ENCODE results near the gene STK33.

The STK33 gene

GRCh38 chr11:8389029-8389996, 204.7 kb downstream of the STK33 start:
- Histone ChIP-seq H3K27me3 (ENCODE audit: insufficient read depth, low read depth, severe bottlenecking) (no peaks in the 10 kb centered on the region), H3K4me3 (ENCODE audit: low read depth, low read length) (no peak overlapping the region), H3K36me3 (no peaks in the 10 kb centered on the region), H3K27ac (no peak overlapping the region), H3K9me3 (ENCODE audit: severe bottlenecking) (no peaks in the 10 kb centered on the region)
- DNase-seq = no peak
- TF ChIP-seq, protein P1, sequence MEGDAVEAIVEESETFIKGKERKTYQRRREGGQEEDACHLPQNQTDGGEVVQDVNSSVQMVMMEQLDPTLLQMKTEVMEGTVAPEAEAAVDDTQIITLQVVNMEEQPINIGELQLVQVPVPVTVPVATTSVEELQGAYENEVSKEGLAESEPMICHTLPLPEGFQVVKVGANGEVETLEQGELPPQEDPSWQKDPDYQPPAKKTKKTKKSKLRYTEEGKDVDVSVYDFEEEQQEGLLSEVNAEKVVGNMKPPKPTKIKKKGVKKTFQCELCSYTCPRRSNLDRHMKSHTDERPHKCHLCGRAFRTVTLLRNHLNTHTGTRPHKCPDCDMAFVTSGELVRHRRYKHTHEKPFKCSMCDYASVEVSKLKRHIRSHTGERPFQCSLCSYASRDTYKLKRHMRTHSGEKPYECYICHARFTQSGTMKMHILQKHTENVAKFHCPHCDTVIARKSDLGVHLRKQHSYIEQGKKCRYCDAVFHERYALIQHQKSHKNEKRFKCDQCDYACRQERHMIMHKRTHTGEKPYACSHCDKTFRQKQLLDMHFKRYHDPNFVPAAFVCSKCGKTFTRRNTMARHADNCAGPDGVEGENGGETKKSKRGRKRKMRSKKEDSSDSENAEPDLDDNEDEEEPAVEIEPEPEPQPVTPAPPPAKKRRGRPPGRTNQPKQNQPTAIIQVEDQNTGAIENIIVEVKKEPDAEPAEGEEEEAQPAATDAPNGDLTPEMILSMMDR (IDR thresholded peaks at IDR 0.05; ENCODE audit: low read depth, low read length) = no peak

DNA sequence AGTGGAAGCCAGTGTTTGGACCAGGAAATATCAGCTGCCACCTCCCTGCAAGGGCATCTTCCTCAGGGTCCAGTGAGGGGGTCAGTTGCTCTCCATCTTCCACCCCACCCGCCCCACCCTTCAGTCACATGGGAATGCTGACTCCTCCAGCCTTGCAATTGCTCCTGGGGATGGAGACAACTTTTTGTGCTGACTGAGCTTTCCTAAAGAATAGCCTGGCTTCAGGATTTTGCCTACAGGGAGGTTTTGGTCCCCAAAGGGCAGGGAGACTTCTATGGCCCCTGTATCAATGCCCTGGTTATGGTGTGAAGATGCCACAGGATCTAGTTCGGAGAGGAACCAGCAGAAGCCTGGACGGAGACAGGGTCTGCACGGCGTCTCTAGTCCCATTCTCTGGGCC, 206.3 kb downstream of the STK33 start:
- no peaks in the 10 kb centered on the region for H3K27me3 ChIP-seq (ENCODE audit: insufficient read depth, low read depth, severe bottlenecking)
- no peaks in the 10 kb centered on the region for H3K36me3 ChIP-seq
- no peak overlapping the region for H3K27ac ChIP-seq
- no peak overlapping the region for H3K4me3 ChIP-seq (ENCODE audit: low read depth, low read length)
- no peak for DNase-seq
- TF ChIP-seq, protein P1 (IDR thresholded peaks at IDR 0.05; ENCODE audit: low read depth, low read length) = no peak
- H3K9me3 ChIP-seq (ENCODE audit: severe bottlenecking) = no peaks in the 10 kb centered on the region

GRCh38 chr11:8387141-8387540, 206.9 kb downstream of the STK33 start:
- Histone ChIP-seq H3K36me3 (no peaks in the 10 kb centered on the region), H3K9me3 (ENCODE audit: severe bottlenecking) (no peaks in the 10 kb centered on the region), H3K27ac (no peak overlapping the region), H3K27me3 (ENCODE audit: insufficient read depth, low read depth, severe bottlenecking) (no peaks in the 10 kb centered on the region), H3K4me3 (ENCODE audit: low read depth, low read length) (no peak overlapping the region)
- TF ChIP-seq, protein P1 (IDR thresholded peaks at IDR 0.05; ENCODE audit: low read depth, low read length) = no peak
- DNase-seq = no peak

GRCh38 chr11:8386134-8386864, 207.7 kb downstream of the STK33 start:
- no peaks in the 10 kb centered on the region for H3K9me3 ChIP-seq (ENCODE audit: severe bottlenecking)
- TF ChIP-seq, protein P1 (IDR thresholded peaks at IDR 0.05; ENCODE audit: low read depth, low read length) = no peak
- H3K27ac ChIP-seq = no peak overlapping the region
- no peak for DNase-seq
- no peak overlapping the region for H3K4me3 ChIP-seq (ENCODE audit: low read depth, low read length)
- H3K36me3 ChIP-seq = no peaks in the 10 kb centered on the region
- no peaks in the 10 kb centered on the region for H3K27me3 ChIP-seq (ENCODE audit: insufficient read depth, low read depth, severe bottlenecking)

DNA sequence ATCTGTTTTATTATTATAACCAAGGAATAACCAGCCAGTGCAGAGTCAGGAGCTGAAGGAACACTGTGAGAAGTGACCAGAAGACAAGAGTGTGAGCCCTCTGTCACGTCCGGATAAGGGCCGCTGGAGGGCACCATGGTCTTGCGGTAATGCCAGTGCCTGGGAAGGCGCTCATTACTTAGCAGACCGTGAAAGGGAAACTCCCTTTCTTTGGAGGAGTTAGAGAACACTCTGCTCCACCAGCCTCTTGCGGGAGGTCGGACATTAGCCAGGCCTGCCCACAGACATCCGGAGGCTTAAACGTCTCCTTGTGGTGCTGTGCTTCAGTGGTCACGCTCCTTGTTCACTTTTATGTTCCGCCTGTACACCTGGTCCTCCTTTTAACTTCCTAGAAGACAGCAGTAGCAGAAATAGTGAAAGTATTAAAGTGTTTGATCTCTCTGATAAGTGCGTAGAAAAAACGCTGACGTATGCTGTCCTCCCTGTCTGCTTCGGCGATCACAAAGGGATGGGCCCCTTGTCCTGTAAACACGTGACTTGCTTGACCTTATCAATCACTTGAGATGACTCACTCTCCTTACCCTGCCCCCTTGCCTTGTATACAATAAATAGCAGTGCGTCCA, 209.7 kb downstream of the STK33 start:
- DNase-seq = peak; percentile 57
- no peak overlapping the region for H3K27ac ChIP-seq
- no peaks in the 10 kb centered on the region for H3K27me3 ChIP-seq (ENCODE audit: insufficient read depth, low read depth, severe bottlenecking)
- H3K4me3 ChIP-seq (ENCODE audit: low read depth, low read length) = no peak overlapping the region
- TF ChIP-seq, protein P1 (IDR thresholded peaks at IDR 0.05; ENCODE audit: low read depth, low read length) = peak; percentile 38
- no peaks in the 10 kb centered on the region for H3K36me3 ChIP-seq
- no peaks in the 10 kb centered on the region for H3K9me3 ChIP-seq (ENCODE audit: severe bottlenecking)
